GM11168 (cell line): ENCODE measurements around the gene CEP63.

ENCODE experiments used
- in situ Hi-C: fragments of 300-500 bp; cut with MboI; formaldehyde crosslinking; loops from one replicate; pipeline ENCODE4 v1.12.0; 2022; ENCODE audit warnings: low sequenced_read_pairs; ENCODE audit not compliant: unreplicated experiment

CEP63 gene

GRCh38 chr3:134605556-134605955, 119.7 kb downstream of the CEP63 start:
- in situ Hi-C loops: no loop called here

- in situ Hi-C loops: no loop called here
Measured at GRCh38 chr3:134606033-134607025, 120.5 kb downstream of the CEP63 start.

GRCh38 chr3:134607054-134608022, 121.5 kb downstream of the CEP63 start:
- in situ Hi-C loops: no loop called here

- in situ Hi-C loops: no loop called here
Measured at GRCh38 chr3:134608023-134608770, 122.3 kb downstream of the CEP63 start.

GRCh38 chr3:134608771-134609435, 123.0 kb downstream of the CEP63 start:
- in situ Hi-C loops: no loop called here

- in situ Hi-C loops: no loop called here
Measured at GRCh38 chr3:134609821-134610431, 124.1 kb downstream of the CEP63 start.

GRCh38 chr3:134610432-134611385, 124.9 kb downstream of the CEP63 start:
- in situ Hi-C loops: no loop called here

GRCh38 chr3:134611516-134611915, 125.7 kb downstream of the CEP63 start:
- in situ Hi-C loops: no loop called here

GRCh38 chr3:134613006-134613520, 127.2 kb downstream of the CEP63 start:
- in situ Hi-C loops: no loop called here

- in situ Hi-C loops: no loop called here
Measured at GRCh38 chr3:134614955-134615354, 129.1 kb downstream of the CEP63 start.

- in situ Hi-C loops: no loop called here
Measured at GRCh38 chr3:134615743-134616142, 129.9 kb downstream of the CEP63 start.

GRCh38 chr3:134617608-134618477, 132.0 kb downstream of the CEP63 start:
- in situ Hi-C loops: no loop called here

- in situ Hi-C loops: no loop called here
Measured at GRCh38 chr3:134618478-134619300, 132.8 kb downstream of the CEP63 start.

GRCh38 chr3:134619301-134619615, 133.4 kb downstream of the CEP63 start:
- in situ Hi-C loops: no loop called here

GRCh38 chr3:134619884-134620445, 134.1 kb downstream of the CEP63 start:
- in situ Hi-C loops: no loop called here
